ENCODE measurements around the gene SRXN1.
"Not testable (repeated sequence)": the region's sequence is repeated elsewhere in the genome, so short reads cannot be mapped to it uniquely, and the experiment has no call there.

The SRXN1 gene

DNA sequence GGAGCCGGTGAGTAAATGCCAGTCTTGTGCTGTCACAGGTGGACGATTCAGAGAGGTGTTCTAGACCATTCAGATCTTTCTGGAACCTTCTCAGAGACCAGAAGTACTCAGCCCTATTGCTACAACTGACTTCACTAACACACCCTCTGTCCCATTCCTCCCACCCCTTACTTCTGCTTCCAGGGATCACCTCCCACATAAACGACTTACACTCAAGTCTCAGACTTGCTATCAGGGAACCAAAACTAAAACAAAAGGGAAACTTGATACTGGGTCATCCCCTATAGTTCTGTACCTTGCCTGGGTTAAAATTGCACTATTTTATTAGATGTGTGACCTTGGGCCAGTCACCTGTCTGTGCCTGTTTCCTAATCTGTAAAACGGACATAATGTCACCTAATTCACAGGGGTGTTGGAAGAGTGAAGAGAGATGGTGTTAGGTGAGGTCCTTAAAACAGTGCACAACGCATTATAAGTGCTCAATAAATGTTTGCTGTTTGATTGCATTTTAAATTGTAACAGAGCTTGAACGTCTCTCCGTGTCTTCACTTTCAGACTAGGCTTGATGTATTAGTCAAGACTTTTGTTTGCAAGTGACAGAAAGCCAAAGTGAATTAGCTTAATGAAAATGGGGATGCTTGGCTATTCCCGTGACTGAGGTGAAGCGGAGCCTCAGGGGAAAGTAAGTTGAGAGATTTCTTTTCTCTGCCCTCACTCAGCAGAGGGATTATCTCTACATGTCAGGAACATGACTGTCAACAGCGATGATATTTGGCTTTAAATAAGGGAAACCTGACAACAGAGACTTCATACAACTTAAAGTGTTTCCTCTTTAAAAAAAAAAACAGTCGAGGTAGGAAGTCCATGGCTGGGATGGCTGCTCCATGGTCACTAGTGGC is 3.0 kb upstream of the SRXN1 start:
- no peak for DNase-seq (ENCODE audit: low read depth in 2 of 2)

- no peak for DNase-seq (ENCODE audit: low read depth in 2 of 2)
Measured at GRCh38 chr20:654417-654750, 1.4 kb upstream of the SRXN1 start.

- DNase-seq (ENCODE audit: low read depth in 2 of 2): no peak
Measured at GRCh38 chr20:653590-654416, 803 bp upstream of the SRXN1 start.

GRCh38 chr20:652615-653109 is 338 bp downstream of the SRXN1 start:
- DNase-seq (ENCODE audit: low read depth in 2 of 2): no peak

DNA sequence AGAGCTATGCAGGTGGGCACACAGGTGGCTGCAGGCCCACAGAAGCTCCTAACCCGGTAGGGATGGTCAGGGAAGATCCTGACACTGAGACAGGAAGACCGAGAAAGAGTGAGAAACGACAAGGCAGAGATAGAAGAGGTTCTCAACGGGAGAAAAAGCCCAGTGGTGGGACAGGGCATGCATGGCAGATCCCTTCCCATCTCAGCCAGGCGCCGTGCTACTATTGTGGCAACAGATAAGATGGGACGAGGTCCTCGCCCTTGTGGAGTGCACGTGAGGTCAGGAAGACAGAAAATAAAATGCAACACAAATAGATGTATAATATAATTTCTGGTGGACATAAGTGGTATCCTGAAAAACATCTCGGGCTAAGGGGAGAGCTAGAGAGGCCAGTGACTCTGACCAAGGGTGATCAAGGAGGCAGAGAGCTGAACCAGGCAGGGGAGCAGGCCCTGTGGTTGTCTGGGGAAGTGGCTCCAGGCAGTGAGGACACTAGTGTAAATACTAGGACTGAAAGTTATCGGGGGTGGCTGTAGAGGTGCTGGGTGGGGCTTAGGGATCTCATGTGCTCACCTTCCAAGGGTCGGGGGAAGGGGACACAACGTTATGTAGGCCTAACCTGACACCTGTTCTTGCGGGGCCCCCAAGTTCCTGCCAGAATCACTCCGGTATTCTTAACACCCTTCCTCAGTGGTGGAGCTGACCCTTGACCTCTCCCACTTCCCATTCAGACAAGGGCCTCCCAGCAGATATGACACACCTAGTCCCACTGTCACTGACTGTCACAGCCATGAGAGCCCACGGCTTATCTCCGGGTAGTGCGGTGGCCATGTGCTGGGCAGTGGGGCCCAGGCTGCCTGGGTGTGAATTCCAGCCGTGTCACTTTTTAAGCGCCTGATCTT is 1.0 kb downstream of the SRXN1 start:
- no peak for DNase-seq (ENCODE audit: low read depth in 2 of 2)

GRCh38 chr20:650954-651353 is 2.0 kb downstream of the SRXN1 start:
- DNase-seq (ENCODE audit: low read depth in 2 of 2): no peak

- no peak for DNase-seq (ENCODE audit: low read depth in 2 of 2)
Measured at GRCh38 chr20:650281-650680, 2.7 kb downstream of the SRXN1 start.

DNA sequence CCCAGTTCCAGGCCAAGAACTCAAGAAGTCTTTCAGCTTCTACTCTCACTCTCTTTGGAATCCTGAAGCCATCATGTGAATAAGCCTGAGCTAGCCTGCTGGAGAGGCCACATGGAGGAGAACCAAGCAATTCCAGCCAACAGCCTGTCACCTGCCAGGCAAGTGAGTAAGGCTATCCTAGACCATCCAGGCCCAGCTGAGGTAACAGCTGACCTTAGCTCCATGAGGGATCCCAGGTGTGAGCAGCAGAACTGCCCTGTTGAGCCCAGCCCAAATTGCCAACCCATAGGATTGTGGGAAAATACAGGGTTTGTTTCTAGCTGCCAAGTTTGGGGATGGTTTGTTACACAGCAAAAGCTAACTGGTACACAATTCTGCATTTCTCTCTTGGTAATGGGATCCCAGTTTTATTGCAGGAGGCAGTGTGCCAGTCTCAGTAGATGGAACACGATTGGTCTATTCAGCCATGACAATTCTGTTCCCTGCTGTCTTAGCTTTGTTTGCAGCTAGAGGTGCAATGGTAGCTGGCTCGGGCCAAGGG is 5.5 kb downstream of the SRXN1 start:
- DNase-seq (ENCODE audit: low read depth in 2 of 2): no peak

DNA sequence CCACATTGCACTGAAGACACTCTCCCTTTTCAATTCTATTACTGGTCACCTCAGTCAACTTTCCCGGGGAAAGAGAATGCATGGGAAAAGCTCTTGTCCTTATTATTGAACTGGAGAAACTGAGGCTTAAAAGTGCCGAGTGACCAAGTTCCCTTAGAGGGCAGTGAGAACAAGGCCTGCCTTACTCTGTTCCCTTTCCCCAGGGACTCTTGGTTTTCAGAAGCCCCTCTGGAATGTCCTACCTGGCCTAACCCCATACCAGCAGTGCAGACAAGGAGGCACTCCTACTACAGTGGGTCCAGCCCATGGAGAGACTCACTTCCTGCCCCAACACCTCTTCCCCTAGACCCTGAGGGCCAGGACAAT is 6.1 kb downstream of the SRXN1 start:
- DNase-seq (ENCODE audit: low read depth in 2 of 2): no peak

- no peak for DNase-seq (ENCODE audit: low read depth in 2 of 2)
Measured at GRCh38 chr20:646107-646867, 6.7 kb downstream of the SRXN1 start.

DNA sequence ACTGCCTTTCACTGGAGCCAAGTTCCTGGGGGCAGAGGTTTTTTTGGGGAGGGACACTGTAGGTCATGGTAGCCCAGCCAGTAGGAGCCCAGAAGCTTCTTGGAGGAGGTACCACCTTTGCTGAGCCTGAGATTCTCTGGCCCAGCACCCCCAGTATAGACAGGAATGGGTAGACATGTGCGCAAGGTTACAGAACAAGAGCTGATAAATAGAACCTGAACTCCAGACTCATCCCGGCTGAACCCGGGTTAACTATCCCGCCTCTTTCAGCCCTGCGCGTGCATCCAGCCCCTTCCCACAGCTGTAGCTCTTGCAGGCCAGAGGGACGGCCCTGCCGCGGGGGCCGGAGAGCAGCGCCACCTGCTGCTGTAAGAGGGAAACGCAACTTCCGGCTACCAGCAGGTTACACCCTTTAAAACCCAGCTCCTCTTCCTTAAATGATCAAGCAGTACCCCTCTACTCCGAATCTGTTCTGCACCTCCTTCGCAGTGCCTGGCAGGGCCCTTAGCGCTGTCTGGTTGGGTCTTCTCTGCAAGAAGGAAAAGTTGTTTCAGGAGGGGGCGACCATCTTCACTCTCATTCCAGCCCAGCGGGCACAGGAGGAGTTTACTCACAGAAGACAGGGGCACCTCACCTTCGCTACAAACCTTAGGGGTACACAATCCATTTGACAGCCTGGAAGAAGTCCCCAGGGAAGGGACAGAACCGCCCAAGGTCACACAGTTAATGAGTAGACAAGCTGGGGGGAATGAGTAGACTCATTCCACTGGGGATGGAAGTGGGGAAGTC is 7.5 kb downstream of the SRXN1 start:
- peak; percentile 16 to 39 for DNase-seq (ENCODE audit: low read depth in 2 of 2)

- DNase-seq (ENCODE audit: low read depth in 2 of 2): no peak
Measured at GRCh38 chr20:644692-645317, 8.2 kb downstream of the SRXN1 start.

GRCh38 chr20:642398-643174 is 10.4 kb downstream of the SRXN1 start:
- no peak for DNase-seq (ENCODE audit: low read depth in 2 of 2)

DNA sequence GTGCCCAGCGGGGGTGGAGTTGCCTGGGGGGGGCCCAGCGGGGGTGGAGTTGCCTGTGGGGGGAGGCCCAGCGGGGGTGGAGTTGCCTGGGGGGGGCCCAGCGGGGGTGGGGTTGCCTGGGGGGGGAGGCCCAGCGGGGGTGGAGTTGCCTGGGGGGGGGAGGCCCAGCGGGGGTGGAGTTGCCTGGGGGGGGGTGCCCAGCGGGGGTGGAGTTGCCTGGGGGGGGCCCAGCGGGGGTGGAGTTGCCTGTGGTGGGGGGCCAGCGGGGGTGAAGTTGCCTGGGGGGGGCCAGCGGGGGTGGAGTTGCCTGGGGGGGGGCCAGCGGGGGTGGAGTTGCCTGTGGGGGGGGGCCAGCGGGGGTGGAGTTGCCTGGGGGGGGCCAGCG is 11.0 kb downstream of the SRXN1 start:
- not testable (repeated sequence) for DNase-seq (ENCODE audit: low read depth in 2 of 2)

- DNase-seq (ENCODE audit: low read depth in 2 of 2): no peak
Measured at GRCh38 chr20:641516-641875, 11.5 kb downstream of the SRXN1 start.

DNA sequence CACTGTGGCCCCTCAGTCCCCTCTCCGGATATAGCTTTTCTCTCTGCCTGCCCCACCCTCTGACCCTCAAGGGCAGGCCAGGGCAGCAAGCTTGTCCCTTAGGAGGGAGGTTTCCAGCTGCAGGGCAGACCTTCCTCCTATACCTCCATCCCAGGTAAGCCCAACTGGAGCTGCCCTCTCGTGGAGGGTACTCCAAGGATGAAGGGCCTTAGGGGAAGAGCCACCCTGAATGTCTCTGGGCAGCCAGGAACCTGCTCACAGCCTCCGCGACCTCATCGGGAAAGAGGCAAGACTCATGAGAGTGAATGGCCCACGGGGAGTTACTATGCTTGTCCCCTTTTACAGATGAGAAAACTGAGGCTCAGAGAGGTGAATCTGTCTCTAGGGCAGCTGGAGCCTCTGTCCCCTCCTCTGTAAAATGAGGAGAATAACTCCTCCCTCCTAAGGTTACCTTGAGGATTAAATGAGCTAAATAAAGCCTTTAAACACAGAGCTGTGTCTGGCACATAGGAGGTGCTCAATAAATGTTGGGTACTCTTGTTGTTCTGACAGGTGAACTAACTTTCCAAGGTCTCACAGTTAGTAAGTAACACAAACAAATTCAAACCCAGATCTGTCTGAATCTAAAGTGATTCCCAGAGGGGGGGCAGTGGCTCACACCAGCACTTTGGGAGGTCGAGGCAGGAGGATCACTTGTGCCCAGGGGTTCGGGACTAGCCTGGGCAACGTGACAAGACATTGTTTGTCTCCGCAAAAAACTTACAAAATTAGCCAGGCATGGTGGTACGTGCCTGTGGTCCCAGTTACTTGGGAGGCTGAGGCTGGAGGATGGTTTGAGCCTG is 12.1 kb downstream of the SRXN1 start:
- DNase-seq (ENCODE audit: low read depth in 2 of 2): no peak

- no peak for DNase-seq (ENCODE audit: low read depth in 2 of 2)
Measured at GRCh38 chr20:638579-638978, 14.4 kb downstream of the SRXN1 start.

DNA sequence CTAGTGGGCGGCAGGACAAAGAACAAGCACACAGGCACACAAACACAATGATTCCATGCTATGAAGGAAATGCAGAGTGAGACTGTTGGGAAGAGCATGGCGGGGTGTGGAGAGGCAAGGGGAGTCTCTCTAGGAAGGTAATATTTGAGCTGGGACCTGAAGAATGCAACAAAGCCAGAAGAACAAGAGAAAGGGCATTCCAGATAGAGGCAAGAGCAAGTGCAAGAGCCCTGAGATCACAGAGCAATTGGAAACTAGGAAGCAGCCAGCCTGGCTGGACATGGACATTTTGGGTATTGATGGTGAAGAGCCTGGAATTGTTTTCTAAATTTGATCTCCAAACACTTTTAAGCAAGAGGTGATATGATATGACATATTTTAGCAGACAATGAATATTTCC is 15.4 kb downstream of the SRXN1 start:
- no peak for DNase-seq (ENCODE audit: low read depth in 2 of 2)
